Gastroesophageal sphincter (tissue), 3 donors: Measurements from ENCODE around the gene HS6ST2.

Experiments used
- EP300 ChIP-seq: sonication (generic); formaldehyde crosslinking; IDR thresholded peaks from one replicate; pipeline ENCODE4 v1.6.1; 2017; ENCODE audit warnings: antibody characterized with exemption, mild to moderate bottlenecking
- POLR2A ChIP-seq, 2 donors: fragments of 450-650 bp; IDR thresholded peaks; one replicate each; pipeline ENCODE4 v1.6.1; 2017; ENCODE audit warnings: antibody characterized with exemption in 2 of 2, mild to moderate bottlenecking in 2 of 2, moderate library complexity in 1 of 2
- POLR2AphosphoS5 ChIP-seq: sonication (generic); formaldehyde crosslinking; IDR thresholded peaks from one replicate; pipeline ENCODE4 v1.6.1; 2017; ENCODE audit warnings: antibody characterized with exemption
- TF ChIP-seq, protein P1 (sequence below), 4 experiments: fragments of 200-600 bp in 2 of 4; fragments of 450-650 bp in 2 of 4; sonication (generic) in 1 of 4; IDR thresholded peaks; one replicate each; pipeline ENCODE4 v1.5.1; 2017 to 2019; ENCODE audit warnings: antibody characterized with exemption in 4 of 4, mild to moderate bottlenecking in 2 of 4, moderate library complexity in 2 of 4

DNA sequence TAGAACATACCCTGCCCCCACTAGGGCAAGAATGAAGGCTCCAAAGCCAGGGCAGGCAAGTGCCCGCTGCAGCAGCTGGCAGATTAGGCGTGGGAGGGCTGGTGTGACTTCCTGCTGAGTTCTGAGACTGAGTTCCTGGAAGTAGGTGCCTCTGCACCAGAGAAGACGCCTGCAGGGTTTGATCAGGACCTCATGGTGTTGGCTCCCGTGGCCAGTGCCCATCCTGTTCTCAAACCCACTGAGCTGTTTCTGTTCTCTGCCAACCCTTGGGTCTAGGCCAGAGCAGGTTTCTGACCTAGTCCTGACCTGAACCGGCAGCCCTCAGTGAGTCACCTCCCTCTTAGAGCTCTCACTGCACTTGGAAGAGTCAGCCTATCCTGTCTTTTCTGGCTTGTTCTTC lies 220.7 kb downstream of the HS6ST2 start:
- TF ChIP-seq, protein P1, sequence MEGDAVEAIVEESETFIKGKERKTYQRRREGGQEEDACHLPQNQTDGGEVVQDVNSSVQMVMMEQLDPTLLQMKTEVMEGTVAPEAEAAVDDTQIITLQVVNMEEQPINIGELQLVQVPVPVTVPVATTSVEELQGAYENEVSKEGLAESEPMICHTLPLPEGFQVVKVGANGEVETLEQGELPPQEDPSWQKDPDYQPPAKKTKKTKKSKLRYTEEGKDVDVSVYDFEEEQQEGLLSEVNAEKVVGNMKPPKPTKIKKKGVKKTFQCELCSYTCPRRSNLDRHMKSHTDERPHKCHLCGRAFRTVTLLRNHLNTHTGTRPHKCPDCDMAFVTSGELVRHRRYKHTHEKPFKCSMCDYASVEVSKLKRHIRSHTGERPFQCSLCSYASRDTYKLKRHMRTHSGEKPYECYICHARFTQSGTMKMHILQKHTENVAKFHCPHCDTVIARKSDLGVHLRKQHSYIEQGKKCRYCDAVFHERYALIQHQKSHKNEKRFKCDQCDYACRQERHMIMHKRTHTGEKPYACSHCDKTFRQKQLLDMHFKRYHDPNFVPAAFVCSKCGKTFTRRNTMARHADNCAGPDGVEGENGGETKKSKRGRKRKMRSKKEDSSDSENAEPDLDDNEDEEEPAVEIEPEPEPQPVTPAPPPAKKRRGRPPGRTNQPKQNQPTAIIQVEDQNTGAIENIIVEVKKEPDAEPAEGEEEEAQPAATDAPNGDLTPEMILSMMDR (IDR thresholded peaks at IDR 0.05) = no peak
- no peak for TF ChIP-seq EP300
- TF ChIP-seq POLR2A (IDR thresholded peaks at IDR 0.05) = no peak
- no peak for TF ChIP-seq POLR2AphosphoS5
